Ramos (cell line): Measurements from ENCODE around the gene ACOT7.
"Not testable (repeated sequence)": the region's sequence is repeated elsewhere in the genome, so short reads cannot be mapped to it uniquely, and the experiment has no call there.

Experiments
- in situ Hi-C: fragments of 300-500 bp; cut with MboI; formaldehyde crosslinking; loops from one replicate; pipeline ENCODE4 v1.14.3; 2022; ENCODE audit warnings: low sequenced_read_pairs; ENCODE audit not compliant: unreplicated experiment

Gene ACOT7

DNA sequence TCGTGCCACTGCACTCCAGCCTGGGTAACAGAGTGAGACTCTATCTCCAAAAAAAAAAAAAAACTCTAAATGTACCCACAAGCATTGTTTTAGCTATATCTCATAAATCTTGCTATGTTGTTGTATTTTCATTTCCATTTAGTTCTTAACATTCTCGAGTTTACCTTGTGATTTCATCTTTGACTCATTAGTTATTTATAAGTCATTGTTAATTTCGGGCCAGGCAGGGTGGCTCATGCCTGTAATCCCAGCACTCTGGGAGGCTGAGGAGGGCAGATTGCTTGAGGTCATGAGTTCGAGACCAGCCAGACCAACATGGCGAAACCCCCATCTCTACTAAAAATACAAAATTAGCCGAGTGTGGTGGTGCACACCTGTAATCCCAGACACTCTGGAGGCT, 14.5 kb upstream of the ACOT7 start:
- in situ Hi-C loops: loop anchor here (10.0 kb wide), 1 partner anchor 163 kb away; the partner anchor contains the start of gene HES3

- in situ Hi-C loops: loop anchor here (5.0 to 10.0 kb wide), 2 partner anchors 39 to 157 kb away; partner anchors contain the start of gene HES3
These were observed 8.1 kb upstream of the ACOT7 start for GRCh38 chr1:6401673-6402072.

DNA sequence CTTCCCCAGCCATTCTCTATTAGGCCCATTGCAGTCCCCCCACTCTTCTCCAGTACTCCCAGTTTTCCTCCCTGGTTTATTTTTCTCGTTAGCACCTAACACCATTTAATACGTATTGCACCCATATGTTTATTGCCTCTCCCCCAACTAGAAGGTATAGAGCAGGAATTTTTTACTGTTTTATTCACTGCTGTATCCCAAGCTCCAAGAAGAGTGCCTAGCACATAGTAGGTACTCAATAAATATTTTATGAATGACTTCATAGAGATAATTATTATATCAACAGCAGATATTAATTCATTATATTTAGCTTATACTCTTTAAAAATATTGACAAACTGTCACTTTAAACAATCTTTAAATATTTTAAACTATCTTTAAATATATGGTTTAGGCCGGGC, 5.7 kb upstream of the ACOT7 start:
- in situ Hi-C loops: no loop called here

DNA sequence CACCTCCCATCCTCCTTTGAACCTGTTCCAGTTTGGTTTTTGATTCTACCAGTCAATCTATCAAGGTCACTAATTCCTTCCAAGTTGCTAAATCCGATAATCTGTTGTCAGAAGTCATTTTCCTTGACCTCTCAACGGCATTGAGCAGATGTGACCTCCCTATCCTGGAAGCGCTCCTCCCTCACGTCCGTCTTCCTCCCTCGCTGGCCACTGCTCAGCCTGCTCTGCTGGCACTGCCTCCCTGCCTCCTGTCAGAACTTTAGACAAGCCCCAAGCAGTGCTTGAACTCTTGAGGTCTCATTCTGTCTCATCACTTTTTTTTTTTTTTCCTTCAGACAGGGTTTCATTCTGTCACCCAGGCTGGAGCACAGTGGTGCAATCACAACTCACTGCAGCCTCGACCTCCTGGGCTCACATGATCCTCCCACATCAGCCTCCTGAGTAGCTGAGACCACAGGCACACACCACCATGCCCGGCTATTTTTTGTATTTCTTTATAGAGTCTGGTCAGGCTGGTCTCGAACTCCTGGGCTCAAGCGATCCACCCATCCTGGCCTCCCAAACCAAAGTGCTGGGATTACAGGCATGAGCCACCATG, 4.4 kb upstream of the ACOT7 start:
- in situ Hi-C loops: no loop called here

DNA sequence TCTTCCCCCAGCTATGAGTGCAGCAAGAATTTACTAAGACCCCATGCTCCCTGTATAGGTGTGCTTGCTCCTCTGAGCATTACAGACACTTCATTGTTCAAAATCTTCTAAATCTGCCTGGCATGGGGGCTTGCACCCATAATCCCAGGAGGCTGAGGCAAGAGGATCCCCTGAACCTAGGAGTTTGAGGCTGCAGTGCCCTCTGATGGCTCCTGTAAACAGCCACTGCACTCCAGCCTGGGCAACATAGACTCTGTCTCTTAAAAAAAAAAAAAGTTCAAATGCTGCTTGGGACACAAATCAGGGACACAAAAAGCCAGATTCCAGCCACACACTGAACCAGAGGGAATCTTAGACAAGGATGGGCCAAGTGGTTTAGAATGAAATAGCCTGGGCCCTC, 3.4 kb upstream of the ACOT7 start:
- in situ Hi-C loops: no loop called here

GRCh38 chr1:6395781-6396244, 2.2 kb upstream of the ACOT7 start:
- in situ Hi-C loops: not testable (repeated sequence)

- in situ Hi-C loops: not testable (repeated sequence)
These were observed 1.6 kb upstream of the ACOT7 start for GRCh38 chr1:6395130-6395529.

DNA sequence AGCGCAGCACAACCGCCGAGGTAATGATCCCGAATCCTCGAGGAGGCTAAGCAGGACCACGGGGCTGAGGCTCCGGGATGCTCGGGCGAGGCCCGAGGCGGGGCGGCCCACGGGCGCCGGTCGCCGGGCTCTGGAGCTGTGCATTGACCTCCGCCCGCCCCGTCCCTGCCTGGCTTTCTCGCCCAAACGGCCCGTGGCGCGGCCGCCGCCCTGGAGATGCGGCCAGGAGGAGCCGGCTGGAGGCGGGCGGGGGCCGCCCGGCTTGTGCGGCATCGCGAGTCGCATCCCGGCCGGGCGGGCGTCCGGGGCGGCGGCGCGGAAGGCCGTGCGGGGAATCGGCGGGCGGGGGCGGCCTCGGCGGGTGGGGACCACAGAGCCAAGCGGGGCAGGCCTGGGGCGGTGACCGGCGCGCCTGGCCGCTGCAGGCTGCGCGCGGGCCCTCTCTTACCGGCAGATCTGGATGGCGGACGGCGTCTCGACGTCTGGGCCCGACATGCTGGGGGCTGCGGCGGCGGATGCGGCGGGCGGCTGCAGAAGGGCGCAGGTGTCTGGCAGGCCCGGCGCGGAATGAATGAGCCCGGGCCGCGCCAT, 663 bp downstream of the ACOT7 start:
- in situ Hi-C loops: no loop called here

GRCh38 chr1:6391951-6392808, 1.4 kb downstream of the ACOT7 start:
- in situ Hi-C loops: no loop called here

DNA sequence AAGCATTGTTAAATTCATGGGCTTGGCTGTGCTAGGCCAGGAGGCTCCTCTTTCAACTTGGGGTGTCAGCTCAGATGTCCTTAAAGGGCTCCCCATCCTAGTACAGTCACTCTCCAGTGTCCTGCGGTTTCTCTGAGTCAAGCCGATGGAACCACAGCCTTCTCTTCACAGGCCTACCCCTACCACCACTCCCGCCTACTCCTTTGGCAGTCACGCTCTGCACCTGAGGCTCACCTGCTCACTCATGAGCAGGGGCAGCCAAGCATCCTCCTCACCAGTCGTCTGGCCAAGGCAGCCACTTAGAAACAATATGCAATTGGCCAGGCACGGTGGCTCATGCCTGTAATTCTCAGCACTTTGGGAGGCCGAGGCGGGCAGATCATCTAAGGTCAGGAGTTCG, 3.6 kb downstream of the ACOT7 start:
- in situ Hi-C loops: no loop called here

- in situ Hi-C loops: no loop called here
These were observed 7.1 kb downstream of the ACOT7 start for GRCh38 chr1:6386371-6386949.

GRCh38 chr1:6385488-6386191, 7.9 kb downstream of the ACOT7 start:
- in situ Hi-C loops: no loop called here

DNA sequence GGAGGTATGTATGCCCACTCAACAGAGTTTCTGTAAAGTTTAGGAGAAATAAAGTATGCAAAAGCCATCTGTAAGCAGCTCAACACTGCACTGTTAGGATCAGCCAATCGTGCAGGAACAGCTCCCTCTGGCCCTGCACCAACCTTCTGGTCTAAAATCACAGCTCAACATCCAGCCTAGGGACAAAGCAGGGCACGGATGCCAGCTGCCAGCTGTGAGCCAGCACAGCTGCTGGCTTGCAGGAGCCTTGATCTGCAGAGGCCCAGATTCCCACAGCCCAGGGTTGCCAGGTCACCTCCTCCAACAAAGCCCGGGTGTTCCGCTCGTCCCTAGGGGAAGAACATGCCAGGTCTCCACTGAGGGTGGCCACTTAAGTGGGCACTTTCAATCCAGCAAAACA, 8.6 kb downstream of the ACOT7 start:
- in situ Hi-C loops: no loop called here

GRCh38 chr1:6384135-6384534, 9.4 kb downstream of the ACOT7 start:
- in situ Hi-C loops: no loop called here

- in situ Hi-C loops: no loop called here
These were observed 13.5 kb downstream of the ACOT7 start for GRCh38 chr1:6380037-6380436.

DNA sequence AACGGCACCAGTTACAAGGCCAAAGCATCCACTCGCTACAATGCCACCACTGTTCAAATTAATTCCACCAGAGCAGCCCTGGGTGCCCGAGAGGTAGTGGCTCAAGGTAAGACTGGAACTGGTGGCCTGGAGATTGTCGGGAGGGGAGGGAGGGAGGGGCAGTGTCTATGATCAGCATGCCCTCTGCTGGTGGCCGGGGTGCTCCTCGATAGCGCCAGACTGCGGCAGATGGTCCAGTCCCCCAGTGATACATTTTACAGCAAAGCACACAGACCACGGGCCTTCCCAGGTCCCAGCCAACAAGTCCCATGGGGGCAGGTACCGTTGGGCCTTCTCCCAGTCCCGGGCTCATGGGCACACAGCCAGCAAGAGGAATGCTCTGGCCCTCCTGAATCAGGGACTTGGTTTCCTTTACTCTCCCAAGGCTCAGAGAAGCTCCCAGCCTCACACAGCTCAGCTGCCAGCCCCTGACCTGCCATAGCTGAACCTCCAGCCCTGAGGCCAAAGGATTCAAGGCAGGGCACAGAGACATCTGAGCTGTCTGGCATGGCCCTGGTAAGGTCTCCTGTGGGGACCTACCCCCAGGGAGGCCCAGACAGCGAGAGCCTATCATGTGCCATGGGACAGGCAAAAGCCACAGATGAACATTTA, 15.3 kb downstream of the ACOT7 start:
- in situ Hi-C loops: no loop called here

DNA sequence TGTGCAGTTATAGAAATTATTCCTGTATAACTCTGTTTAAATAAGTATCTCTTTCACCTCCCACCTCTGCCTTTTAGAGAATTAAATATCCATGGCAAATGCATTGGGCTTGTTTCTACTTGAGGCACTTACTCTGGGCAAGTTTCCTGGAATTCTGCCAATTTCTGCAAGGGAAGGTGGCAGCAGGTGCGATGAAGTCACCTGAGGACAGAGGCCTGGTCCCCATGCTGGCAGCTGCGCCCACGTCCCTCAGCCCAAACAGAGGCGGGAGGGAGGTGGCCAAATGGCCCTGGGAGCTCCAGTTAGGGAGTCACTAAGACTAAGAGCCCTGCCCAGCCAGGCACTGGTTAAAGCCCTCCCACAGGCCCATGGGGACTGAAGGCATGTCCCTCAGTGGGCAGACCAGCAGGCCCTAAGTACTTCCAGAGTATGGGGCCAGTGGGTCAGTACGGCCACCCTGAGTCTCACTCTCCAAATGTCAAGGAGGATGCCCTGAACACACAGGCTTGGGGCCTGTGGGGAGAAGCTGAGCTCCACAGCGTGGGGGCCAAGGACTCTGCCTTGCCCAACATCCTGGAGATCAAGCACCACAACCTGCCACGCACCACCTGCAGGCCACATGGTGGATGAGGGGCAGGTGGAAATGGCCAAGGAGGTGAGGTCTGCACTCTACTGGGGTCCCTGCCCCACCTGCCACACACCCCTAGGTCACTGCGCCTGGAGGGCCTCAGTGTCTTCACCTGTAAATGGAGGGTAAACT, 19.4 kb downstream of the ACOT7 start:
- in situ Hi-C loops: no loop called here

GRCh38 chr1:6372236-6372635, 21.3 kb downstream of the ACOT7 start:
- in situ Hi-C loops: not testable (repeated sequence)

DNA sequence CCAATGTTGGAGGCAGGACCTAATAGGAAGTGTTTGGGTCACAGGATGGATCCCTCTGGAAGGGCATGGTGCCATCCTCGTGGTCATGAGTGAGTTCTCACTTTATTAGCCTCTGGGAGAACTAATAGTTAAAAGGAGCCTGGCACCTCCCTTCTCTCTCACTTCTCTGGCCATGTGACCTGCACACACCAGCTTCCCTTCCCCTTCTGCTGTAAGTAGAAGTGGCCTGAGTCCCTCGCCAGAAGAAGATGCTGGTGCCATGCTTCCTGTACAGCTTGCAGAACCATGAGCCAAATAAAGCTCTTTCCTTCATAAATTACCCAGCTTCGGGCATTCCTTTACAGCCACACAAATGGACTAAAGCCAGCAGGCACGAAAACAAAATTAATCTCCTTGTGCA, 23.6 kb downstream of the ACOT7 start:
- in situ Hi-C loops: no loop called here
